H1 (cell line): ENCODE results near the gene WDR7. TPM values are rescaled to one million over a fixed set of nuclear protein-coding genes. Genes with fewer than 3 reads are reported as not detected.

ENCODE experiments used
- ATF3 ChIP-seq: IDR thresholded peaks from 2 replicates; pipeline ENCODE4 v1.6.1; 2011; ENCODE audit warnings: low read depth, mild to moderate bottlenecking, low read length; ENCODE audit not compliant: insufficient read depth
- CBX5 ChIP-seq: fragments of 300-800, 300-1000 bp; sonication (generic); IDR thresholded peaks from 2 replicates; pipeline ENCODE4 v1.7.1; 2016; ENCODE audit warnings: antibody characterized with exemption, low read length, low read depth
- CHD2 ChIP-seq: IDR thresholded peaks from 2 replicates; pipeline ENCODE4 v1.6.1; 2012; ENCODE audit warnings: low read length, improper control_type of control experiment
- GTF2F1 ChIP-seq: IDR thresholded peaks from 2 replicates; pipeline ENCODE4 v1.6.1; 2012; ENCODE audit warnings: low read depth, low read length, improper control_type of control experiment, borderline replicate concordance
- PHF8 ChIP-seq: fragments of 200-600 bp; sonication (generic); conservative IDR thresholded peaks from 2 replicates; pipeline ENCODE4 v1.7.1; 2012; ENCODE audit warnings: low read depth, mild to moderate bottlenecking, inconsistent platforms, low read length, moderate library complexity
- RNF2 ChIP-seq: fragments of 200-900, 300-1000 bp; sonication (generic); IDR thresholded peaks from 2 replicates; pipeline ENCODE4 v1.7.1; 2016; ENCODE audit warnings: borderline replicate concordance, low read depth, mild to moderate bottlenecking, antibody characterized with exemption, low read length; ENCODE audit not compliant: poor library complexity, severe bottlenecking; ENCODE audit errors: missing control alignments
- SAP30 ChIP-seq: fragments of 300-600 bp; sonication (generic); IDR thresholded peaks from 2 replicates; pipeline ENCODE4 v1.7.1; 2012; ENCODE audit warnings: low read length, moderate library complexity, mild to moderate bottlenecking, inconsistent platforms; ENCODE audit not compliant: insufficient read depth, insufficient replicate concordance
- SRF ChIP-seq: IDR thresholded peaks from 2 replicates; pipeline ENCODE4 v1.6.1; 2011; ENCODE audit warnings: mild to moderate bottlenecking, low read depth, low read length, moderate library complexity
- polyA plus RNA-seq, 7 experiments: library from polyadenylated mRNA; depleted of rRNA in 3 of 7; stranded (reverse) in 5 of 7; unstranded in 2 of 7; fragments of >200 nt in 5 of 7; fragments of 200-250 nt in 2 of 7; gene quantifications; 1 replicate in 5 of 7; 2 replicates in 1 of 7; 4 replicates in 1 of 7; pipeline versions ENCODE4 v1.2.1 to v1.2.3, GENCODE V29; 2011 to 2013; ENCODE audit warnings: missing spikeins in 2 of 7, mixed read lengths in 2 of 7
- total RNA-seq: library from RNA; stranded (reverse); fragmentation: NEBNext Ultra II Directional; extraction: Animal tissue kit (Norgen Biotek cat#: 25700); gene quantifications from 2 replicates; pipeline ENCODE4 v1.2.1, GENCODE V29; 2021

Gene WDR7
- total and polyA plus RNA-seq, 2 of the 8 experiments (the other 6 are each of a cell fraction or from before 2014, with no cell fraction given), result 5.5 to 15.2 TPM

GRCh38 chr18:56661360-56662062 is 10.4 kb downstream of the WDR7 start (continued):
- TF ChIP-seq GTF2F1, result no peak
- no peak for TF ChIP-seq CHD2
- no peak for TF ChIP-seq CBX5
- TF ChIP-seq RNF2, result no peak
- no peak for TF ChIP-seq SAP30
- no peak for TF ChIP-seq ATF3
- TF ChIP-seq PHF8, result no peak
- TF ChIP-seq SRF, result no peak
